Type B pancreatic cell (in vitro differentiated cells): ENCODE results near the gene SOCS2. TPM values are rescaled to one million over a fixed set of nuclear protein-coding genes. Genes with fewer than 3 reads are reported as not detected.

Experiments
- DNase-seq: peaks from one replicate; pipeline ENCODE4 v3.0.0; 2021; ENCODE audit warnings: mixed read lengths; ENCODE audit not compliant: unreplicated experiment; ENCODE audit errors: extremely low spot score
- H3K27ac Mint-ChIP-seq: 2 replicates; pipeline ENCODE4 v1.8.0; 2021; ENCODE audit warnings: mild to moderate bottlenecking, mixed read lengths
- H3K27me3 Mint-ChIP-seq: 2 replicates; pipeline ENCODE4 v1.8.0; 2021; ENCODE audit warnings: mixed read lengths
- H3K36me3 Mint-ChIP-seq: 2 replicates; pipeline ENCODE4 v1.8.0; 2021; ENCODE audit warnings: mixed read lengths
- H3K4me1 Mint-ChIP-seq: one replicate; pipeline ENCODE4 v1.8.0; 2021; ENCODE audit warnings: mixed read lengths; ENCODE audit not compliant: unreplicated experiment
- H3K4me3 Mint-ChIP-seq: 2 replicates; pipeline ENCODE4 v1.8.0; 2021; ENCODE audit warnings: mild to moderate bottlenecking, mixed read lengths
- H3K9me3 Mint-ChIP-seq: 2 replicates; pipeline ENCODE4 v1.8.0; 2021; ENCODE audit warnings: mixed read lengths
- total RNA-seq: library from RNA; stranded (reverse); gene quantifications from 2 replicates; pipeline ENCODE4 v1.2.1, GENCODE V29; 2021; ENCODE audit warnings: low replicate concordance
- TF ChIP-seq, protein P1 (sequence below): fragments of 200-600 bp; sonication (generic); conservative IDR thresholded peaks from 2 replicates; pipeline ENCODE4 v1.5.0; 2021; ENCODE audit warnings: antibody characterized with exemption, mild to moderate bottlenecking

Gene SOCS2
- total RNA-seq, 1 donor from 2014 or later: 16.4 TPM

- Mint-ChIP-seq H3K4me3 (no peak overlapping the region), H3K27ac (no peak overlapping the region), H3K4me1 (no peaks in the 10 kb centered on the region), H3K9me3 (no peaks in the 10 kb centered on the region), H3K27me3 (peaks cover 25% of the 10 kb centered on the region), H3K36me3 (no peaks in the 10 kb centered on the region)
- TF ChIP-seq, protein P1, sequence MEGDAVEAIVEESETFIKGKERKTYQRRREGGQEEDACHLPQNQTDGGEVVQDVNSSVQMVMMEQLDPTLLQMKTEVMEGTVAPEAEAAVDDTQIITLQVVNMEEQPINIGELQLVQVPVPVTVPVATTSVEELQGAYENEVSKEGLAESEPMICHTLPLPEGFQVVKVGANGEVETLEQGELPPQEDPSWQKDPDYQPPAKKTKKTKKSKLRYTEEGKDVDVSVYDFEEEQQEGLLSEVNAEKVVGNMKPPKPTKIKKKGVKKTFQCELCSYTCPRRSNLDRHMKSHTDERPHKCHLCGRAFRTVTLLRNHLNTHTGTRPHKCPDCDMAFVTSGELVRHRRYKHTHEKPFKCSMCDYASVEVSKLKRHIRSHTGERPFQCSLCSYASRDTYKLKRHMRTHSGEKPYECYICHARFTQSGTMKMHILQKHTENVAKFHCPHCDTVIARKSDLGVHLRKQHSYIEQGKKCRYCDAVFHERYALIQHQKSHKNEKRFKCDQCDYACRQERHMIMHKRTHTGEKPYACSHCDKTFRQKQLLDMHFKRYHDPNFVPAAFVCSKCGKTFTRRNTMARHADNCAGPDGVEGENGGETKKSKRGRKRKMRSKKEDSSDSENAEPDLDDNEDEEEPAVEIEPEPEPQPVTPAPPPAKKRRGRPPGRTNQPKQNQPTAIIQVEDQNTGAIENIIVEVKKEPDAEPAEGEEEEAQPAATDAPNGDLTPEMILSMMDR: no peak
- DNase-seq: no peak
Measured at GRCh38 chr12:93597608-93598007, 25.1 kb downstream of the SOCS2 start.

- H3K27ac Mint-ChIP-seq: no peak overlapping the region
- H3K4me1 Mint-ChIP-seq: no peaks in the 10 kb centered on the region
- peaks cover 15% of the 10 kb centered on the region for H3K27me3 Mint-ChIP-seq
- H3K9me3 Mint-ChIP-seq: no peaks in the 10 kb centered on the region
- TF ChIP-seq, protein P1: no peak
- DNase-seq: no peak
- H3K36me3 Mint-ChIP-seq: no peaks in the 10 kb centered on the region
- H3K4me3 Mint-ChIP-seq: no peak overlapping the region
Measured at GRCh38 chr12:93599192-93599591, 26.7 kb downstream of the SOCS2 start.

DNA sequence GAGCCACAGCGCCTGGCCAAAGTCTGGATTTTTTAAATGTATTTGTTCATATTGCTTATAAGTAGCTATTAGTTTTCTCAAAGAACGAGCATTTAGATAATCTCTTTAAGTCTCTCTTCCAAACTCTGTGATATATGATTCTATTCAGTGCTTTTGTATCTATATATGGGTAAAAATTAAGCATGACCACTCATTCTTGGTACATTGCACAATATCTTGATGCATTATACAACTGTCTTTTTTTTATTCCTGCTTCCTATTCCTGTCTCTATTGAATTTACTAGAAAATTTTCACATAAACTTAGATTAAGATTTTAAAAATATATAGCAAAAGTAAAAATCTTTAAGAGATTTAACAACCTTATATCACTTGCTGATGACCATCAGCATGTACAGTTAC lies 29.1 kb downstream of the SOCS2 start:
- Mint-ChIP-seq H3K27me3 (peaks cover 8% of the 10 kb centered on the region), H3K4me3 (no peak overlapping the region), H3K36me3 (no peaks in the 10 kb centered on the region), H3K4me1 (no peaks in the 10 kb centered on the region), H3K9me3 (no peaks in the 10 kb centered on the region), H3K27ac (no peak overlapping the region)
- no peak for DNase-seq
- TF ChIP-seq, protein P1: no peak

DNA sequence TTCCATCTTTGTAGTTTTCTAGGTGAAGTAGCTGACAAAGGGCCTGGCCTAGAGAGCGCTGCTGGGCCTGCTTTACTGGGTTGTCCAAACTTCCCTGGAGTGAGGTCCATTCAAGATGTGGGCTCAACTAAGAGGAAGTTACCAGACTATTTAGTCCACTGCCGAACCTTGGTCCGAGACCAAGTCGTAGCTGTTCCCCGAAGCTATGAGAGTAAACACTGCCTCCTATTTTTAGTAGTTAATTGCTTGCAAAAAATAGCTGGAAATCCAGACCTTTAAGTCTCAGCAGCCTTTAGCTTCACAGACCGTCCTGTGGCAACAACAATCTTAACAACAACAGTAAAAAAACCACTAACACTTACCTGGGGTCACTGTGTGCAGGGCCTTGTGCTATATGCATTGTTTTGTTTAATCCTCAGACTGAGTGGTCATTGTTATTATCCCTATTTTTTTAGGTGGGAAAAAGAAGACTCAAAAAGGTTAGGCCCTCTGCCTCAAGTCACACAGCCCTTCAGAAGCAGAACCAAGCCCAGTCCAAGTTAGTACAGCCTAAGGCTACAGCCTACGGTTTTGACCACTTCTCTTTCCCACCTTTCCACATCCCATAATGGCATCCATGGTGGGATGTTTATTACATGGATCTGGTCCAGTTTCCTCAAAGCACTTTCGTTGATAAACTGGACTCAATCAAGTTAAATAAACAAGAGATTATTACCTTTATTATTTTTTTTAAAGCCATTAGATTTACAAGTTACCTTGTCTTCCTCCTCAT lies 30.6 kb downstream of the SOCS2 start:
- Mint-ChIP-seq H3K27me3 (peaks cover 4% of the 10 kb centered on the region), H3K27ac (no peak overlapping the region), H3K9me3 (no peaks in the 10 kb centered on the region), H3K4me1 (no peaks in the 10 kb centered on the region), H3K36me3 (no peaks in the 10 kb centered on the region), H3K4me3 (no peak overlapping the region)
- DNase-seq: no peak
- TF ChIP-seq, protein P1: no peak

DNA sequence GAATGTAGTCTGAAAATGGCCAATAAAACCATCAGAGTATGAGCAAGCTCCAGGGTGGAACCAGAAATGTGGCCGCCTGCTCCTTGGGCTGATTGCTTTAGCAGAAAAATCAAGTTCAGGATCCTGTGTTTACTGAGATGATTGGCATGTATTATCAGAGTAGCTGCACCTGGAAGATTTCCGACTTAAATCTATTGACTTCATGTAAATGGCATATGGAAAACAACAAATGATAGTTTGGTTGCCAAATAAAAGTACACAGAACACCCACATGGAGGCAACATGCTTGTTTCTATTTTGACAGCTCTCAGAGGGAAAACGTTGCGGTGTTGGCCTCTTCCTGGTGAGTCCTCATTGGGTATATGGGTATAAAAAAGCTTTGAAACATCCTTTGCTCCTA lies 31.3 kb downstream of the SOCS2 start:
- no peaks in the 10 kb centered on the region for H3K9me3 Mint-ChIP-seq
- H3K27ac Mint-ChIP-seq: no peak overlapping the region
- H3K4me1 Mint-ChIP-seq: no peaks in the 10 kb centered on the region
- TF ChIP-seq, protein P1: no peak
- H3K4me3 Mint-ChIP-seq: no peak overlapping the region
- no peaks in the 10 kb centered on the region for H3K36me3 Mint-ChIP-seq
- peaks cover 3% of the 10 kb centered on the region for H3K27me3 Mint-ChIP-seq
- no peak for DNase-seq
